Activated CD4-positive, alpha-beta T cell treated with anti-CD3 and anti-CD28 coated beads, Interleukin-2, amount 50 U/mL, for 16 hours (primary cell): Measurements from ENCODE around the gene EYA2.
A peak's percentile ranks its signal among the peaks of the same experiment; 100 is the strongest.
"Not testable (repeated sequence)": the region's sequence is repeated elsewhere in the genome, so short reads cannot be mapped to it uniquely, and the experiment has no call there.

Source experiments
- DNase-seq: peaks from one replicate; pipeline ENCODE4 v3.0.0-alpha.2; 2020

The EYA2 gene

GRCh38 chr20:47154089-47154488 is 259.4 kb downstream of the EYA2 start:
- DNase-seq, result no peak

GRCh38 chr20:47156301-47157137 is 261.9 kb downstream of the EYA2 start:
- no peak for DNase-seq

- no peak for DNase-seq
These were observed 264.5 kb downstream of the EYA2 start for GRCh38 chr20:47159166-47159565.

GRCh38 chr20:47160240-47160639 is 265.6 kb downstream of the EYA2 start:
- no peak for DNase-seq

- DNase-seq, result no peak
These were observed 266.3 kb downstream of the EYA2 start for GRCh38 chr20:47160992-47161391.

- no peak for DNase-seq
These were observed 266.8 kb downstream of the EYA2 start for GRCh38 chr20:47161411-47161810.

- DNase-seq, result no peak
These were observed 269.5 kb downstream of the EYA2 start for GRCh38 chr20:47164140-47164539.

GRCh38 chr20:47165376-47165865 is 270.8 kb downstream of the EYA2 start:
- no peak for DNase-seq

GRCh38 chr20:47167846-47168245 is 273.2 kb downstream of the EYA2 start:
- DNase-seq, result no peak

- no peak for DNase-seq
These were observed 277.9 kb downstream of the EYA2 start for GRCh38 chr20:47172579-47172978.

- DNase-seq, result no peak
These were observed 279.1 kb downstream of the EYA2 start for GRCh38 chr20:47173596-47174216.

- no peak for DNase-seq
These were observed 280.0 kb downstream of the EYA2 start for GRCh38 chr20:47174456-47175243.

GRCh38 chr20:47175493-47175892 is 280.9 kb downstream of the EYA2 start:
- DNase-seq, result no peak

- DNase-seq, result not testable (repeated sequence)
These were observed 281.6 kb downstream of the EYA2 start for GRCh38 chr20:47176217-47176616.

- no peak for DNase-seq
These were observed 283.6 kb downstream of the EYA2 start for GRCh38 chr20:47178277-47178676.

- no peak for DNase-seq
These were observed 284.2 kb downstream of the EYA2 start for GRCh38 chr20:47178851-47179250.

GRCh38 chr20:47179267-47179666 is 284.6 kb downstream of the EYA2 start:
- no peak for DNase-seq

- DNase-seq, result peak; percentile 55
These were observed 286.6 kb downstream of the EYA2 start for GRCh38 chr20:47181056-47181862.

- DNase-seq, result no peak
These were observed 288.7 kb downstream of the EYA2 start for GRCh38 chr20:47183367-47183766.

GRCh38 chr20:47187450-47188195 is 293.0 kb downstream of the EYA2 start:
- no peak for DNase-seq

- DNase-seq, result no peak
These were observed 293.9 kb downstream of the EYA2 start for GRCh38 chr20:47188540-47188939.

GRCh38 chr20:47189060-47189459 is 294.4 kb downstream of the EYA2 start:
- DNase-seq, result no peak
